Effector CD4-positive, alpha-beta T cell (primary cell): ENCODE measurements around the gene MYO7A.

ENCODE experiments used
- DNase-seq: peaks from one replicate; pipeline ENCODE4 v3.0.0-alpha.2; 2020

Gene MYO7A

DNA sequence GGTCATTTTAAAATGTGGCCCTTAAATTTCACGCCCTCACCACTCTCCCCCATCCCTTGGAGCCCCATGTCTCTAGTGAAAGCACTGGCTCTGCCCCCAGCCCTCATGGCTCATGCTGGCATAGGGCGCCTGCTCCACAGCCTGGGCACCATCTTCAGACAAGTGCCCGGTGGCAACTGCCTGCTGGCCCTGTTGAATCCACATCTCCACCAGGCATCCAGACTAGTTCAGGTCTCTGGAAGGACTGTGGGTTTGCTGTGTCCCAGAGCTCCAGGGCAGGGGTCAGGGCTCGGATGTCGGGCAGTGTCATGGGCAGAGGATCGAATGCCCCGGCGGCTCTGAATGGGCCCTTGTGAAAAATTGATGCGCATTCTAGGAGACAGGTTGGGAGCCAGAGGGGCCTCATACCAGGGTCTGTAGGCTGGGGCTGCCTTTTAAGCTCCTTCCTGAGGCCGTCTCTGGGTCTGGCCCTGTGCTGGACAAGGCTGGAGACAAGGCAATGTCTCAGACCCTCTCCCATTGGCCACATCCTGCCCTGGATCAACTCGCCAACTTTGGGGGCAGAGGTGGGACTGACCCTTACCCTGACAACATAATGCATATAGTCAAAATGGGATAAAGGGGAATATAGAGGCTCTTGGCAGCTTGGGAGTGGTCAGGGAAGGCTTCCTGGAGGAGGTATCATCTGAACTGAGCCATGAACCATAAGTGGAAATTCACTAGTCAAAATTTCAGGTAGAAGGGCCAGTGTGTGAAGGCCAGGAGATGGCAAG is 1.2 kb downstream of the MYO7A start:
- DNase-seq, result no peak

- DNase-seq, result no peak
These were observed 2.1 kb downstream of the MYO7A start for GRCh38 chr11:77129842-77130756.

- DNase-seq, result no peak
These were observed 2.9 kb downstream of the MYO7A start for GRCh38 chr11:77130763-77131513.

- DNase-seq, result no peak
These were observed 3.5 kb downstream of the MYO7A start for GRCh38 chr11:77131560-77131959.

DNA sequence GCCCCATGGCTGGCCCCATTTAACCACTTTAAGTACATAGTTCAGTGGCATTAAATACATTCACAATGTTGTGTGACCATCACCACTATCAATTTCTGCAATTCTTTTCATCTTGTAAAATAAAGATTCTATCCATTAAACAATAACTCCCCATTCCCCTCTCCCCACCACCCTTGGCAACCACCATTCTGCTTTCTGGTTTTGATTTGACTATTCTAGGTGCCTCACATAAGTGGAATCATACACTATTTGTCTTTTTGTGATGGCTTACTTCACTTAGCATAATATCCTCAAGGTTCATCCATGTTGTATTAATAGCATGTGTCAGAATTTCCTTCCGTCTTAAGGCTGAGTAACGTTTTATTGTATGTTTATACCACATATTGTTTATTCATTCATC is 7.0 kb downstream of the MYO7A start:
- no peak for DNase-seq

GRCh38 chr11:77136074-77136473 is 8.0 kb downstream of the MYO7A start:
- DNase-seq, result no peak

GRCh38 chr11:77136784-77137420 is 8.9 kb downstream of the MYO7A start:
- DNase-seq, result no peak

GRCh38 chr11:77137421-77137820 is 9.4 kb downstream of the MYO7A start:
- no peak for DNase-seq

DNA sequence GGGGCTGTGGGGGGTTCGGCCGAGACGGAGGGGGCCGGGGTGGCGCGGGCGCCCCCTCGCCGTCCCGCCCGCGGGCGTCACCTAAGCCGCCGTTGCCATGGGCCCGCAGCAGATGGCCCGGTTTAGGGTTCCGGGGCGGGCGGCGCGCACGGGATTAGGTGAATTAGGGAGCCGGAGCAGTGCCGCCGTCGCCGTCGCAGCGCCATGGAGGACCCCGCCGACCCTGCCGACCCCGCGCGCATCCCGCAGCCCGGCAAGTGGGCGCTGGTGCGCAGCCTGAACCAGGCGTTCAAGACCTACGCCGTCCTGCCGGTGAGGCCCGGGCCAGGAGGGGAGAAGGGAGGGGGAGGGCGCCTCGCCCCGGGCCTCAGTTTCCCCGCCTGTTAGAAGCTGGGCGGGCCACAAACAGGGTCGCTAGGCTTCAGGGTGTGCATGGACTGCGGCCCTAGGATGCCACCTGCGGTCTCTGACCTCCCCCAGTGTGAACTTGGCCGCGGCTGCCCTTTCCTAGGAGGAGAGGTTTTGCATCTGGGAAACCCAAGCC is 10.1 kb downstream of the MYO7A start:
- DNase-seq, result no peak

GRCh38 chr11:77139201-77139600 is 11.2 kb downstream of the MYO7A start:
- DNase-seq, result no peak

GRCh38 chr11:77140231-77140851 is 12.3 kb downstream of the MYO7A start:
- DNase-seq, result no peak

DNA sequence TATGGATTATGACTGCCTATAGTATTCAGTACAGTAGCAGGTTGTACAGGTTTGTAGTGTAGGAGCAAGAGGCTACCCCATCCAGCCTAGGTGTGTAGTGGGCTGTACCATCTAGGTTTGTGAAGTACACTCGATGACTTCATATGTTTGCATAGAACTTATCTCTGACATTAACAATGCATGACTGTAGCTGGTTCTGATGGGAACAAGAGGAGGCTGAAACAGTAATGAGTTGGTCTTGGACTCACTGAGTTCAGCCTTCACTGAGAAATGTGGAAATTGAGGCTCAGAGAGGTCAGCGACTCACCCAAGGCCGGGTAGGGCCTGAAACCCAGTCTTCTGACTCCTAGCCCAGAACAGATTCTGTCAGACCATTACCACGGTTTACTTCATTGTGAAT is 13.0 kb downstream of the MYO7A start:
- DNase-seq, result no peak

DNA sequence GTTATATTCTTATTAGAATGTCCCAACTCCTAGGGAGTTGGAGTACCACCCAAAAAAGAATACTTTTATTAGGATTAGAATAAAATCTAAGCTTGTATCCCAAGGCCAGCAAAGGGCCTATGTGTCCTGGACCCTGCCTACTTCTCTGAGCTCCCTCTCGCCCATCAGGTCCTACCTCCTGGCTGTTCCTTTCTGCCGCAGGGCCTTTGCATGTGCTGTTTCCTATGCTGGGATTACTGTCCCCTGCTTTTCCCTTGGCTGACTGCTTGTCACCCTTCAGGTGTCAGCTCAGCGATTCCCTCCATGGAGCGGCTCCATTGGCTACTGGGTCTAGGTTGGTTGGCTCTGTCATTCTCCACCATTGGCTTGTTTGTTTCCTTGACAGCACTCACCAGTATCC is 13.4 kb downstream of the MYO7A start:
- DNase-seq, result no peak

- no peak for DNase-seq
These were observed 14.3 kb downstream of the MYO7A start for GRCh38 chr11:77142091-77142975.

DNA sequence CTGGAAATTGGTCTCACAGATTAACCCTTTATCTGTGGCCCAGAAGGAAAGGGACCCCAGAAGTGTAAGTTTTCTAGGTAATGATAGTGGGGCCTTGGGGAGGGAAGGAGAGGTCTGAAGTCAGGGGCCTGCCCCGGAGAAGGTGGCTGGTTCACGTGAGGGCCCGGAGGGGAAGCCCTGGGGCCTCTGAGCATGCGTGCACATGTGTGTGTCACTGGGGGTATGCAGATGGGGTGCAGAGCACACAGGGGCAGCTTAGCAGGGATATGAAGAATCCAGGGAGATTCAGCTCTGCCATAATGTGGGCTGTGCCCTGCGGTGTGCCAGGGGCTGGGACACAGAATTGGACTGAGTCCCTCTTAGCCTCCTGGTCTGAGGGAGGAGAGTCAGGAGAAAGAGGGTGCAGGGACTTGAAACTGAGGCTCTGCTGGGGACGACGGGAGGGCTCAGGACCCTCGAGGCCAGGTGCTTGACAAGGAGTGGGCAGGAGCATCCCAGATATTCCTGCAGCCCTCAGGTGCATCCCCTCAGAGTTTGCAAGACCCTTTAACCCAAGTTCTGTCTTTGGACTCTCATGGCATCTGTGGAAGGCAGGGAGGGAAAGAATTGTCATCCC is 15.5 kb downstream of the MYO7A start:
- DNase-seq, result no peak

- no peak for DNase-seq
These were observed 16.3 kb downstream of the MYO7A start for GRCh38 chr11:77144196-77144856.

- no peak for DNase-seq
These were observed 16.9 kb downstream of the MYO7A start for GRCh38 chr11:77144857-77145428.

GRCh38 chr11:77146261-77147035 is 18.4 kb downstream of the MYO7A start:
- DNase-seq, result no peak

DNA sequence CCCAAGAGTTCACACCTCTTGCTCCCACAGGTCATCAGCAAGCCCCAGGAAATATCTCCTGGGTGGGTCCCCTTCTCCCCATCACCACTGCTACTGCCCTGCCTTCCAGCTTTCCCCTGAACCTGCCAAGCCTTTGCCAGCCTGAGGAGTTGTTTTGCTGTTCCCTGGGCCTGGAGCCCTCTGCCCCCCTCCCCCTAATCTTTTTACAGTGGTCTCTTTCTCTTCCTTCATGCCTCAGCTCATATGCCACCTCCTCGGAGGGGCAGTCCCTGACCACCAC is 18.9 kb downstream of the MYO7A start:
- DNase-seq, result no peak
